KMS-11 (cell line): Measurements from ENCODE around the gene LTBR.
"Not testable (repeated sequence)": the region's sequence is repeated elsewhere in the genome, so short reads cannot be mapped to it uniquely, and the experiment has no call there.

Experiments
- H2AFZ ChIP-seq: fragments of 200-600 bp; sonication (generic); 2 replicates; pipeline ENCODE4 v1.6.1; 2016; ENCODE audit warnings: antibody characterized with exemption, mixed run types, low read depth
- H3K27ac ChIP-seq: fragments of 200-600 bp; sonication (generic); 2 replicates; pipeline ENCODE4 v1.6.1; 2016; ENCODE audit warnings: mild to moderate bottlenecking, mixed run types
- H3K27me3 ChIP-seq: fragments of 200-600 bp; sonication (generic); 2 replicates; pipeline ENCODE4 v1.6.1; 2017; ENCODE audit warnings: mild to moderate bottlenecking, low read depth, mixed run types, moderate library complexity; ENCODE audit not compliant: insufficient read depth
- H3K36me3 ChIP-seq: fragments of 200-600 bp; sonication (generic); 2 replicates; pipeline ENCODE4 v1.6.1; 2017; ENCODE audit warnings: mild to moderate bottlenecking, mixed run types; ENCODE audit not compliant: insufficient read depth
- H3K4me1 ChIP-seq: fragments of 200-600 bp; sonication (generic); 2 replicates; pipeline ENCODE4 v1.6.1; 2016; ENCODE audit warnings: mild to moderate bottlenecking, low read depth, mixed run types; ENCODE audit not compliant: poor library complexity, severe bottlenecking
- H3K4me2 ChIP-seq: fragments of 200-600 bp; sonication (generic); 2 replicates; pipeline ENCODE4 v1.7.0; 2016; ENCODE audit warnings: mild to moderate bottlenecking, mixed run types
- H3K4me3 ChIP-seq: fragments of 200-600 bp; sonication (generic); IDR thresholded peaks from 2 replicates; pipeline ENCODE4 v1.6.1; 2017; ENCODE audit warnings: low read depth, low read length, mixed read lengths; ENCODE audit not compliant: insufficient read depth
- H3K79me2 ChIP-seq: fragments of 200-600 bp; sonication (generic); 2 replicates; pipeline ENCODE4 v1.6.1; 2016; ENCODE audit warnings: low read depth, mixed run types; ENCODE audit not compliant: insufficient read depth
- H3K9ac ChIP-seq: fragments of 200-600 bp; sonication (generic); 2 replicates; pipeline ENCODE4 v1.6.1; 2016; ENCODE audit warnings: mild to moderate bottlenecking, mixed run types
- H4K20me1 ChIP-seq: fragments of 200-600 bp; sonication (generic); 2 replicates; pipeline ENCODE4 v1.6.1; 2016; ENCODE audit warnings: mild to moderate bottlenecking, mixed run types; ENCODE audit not compliant: insufficient read depth
- TF ChIP-seq, protein P1 (sequence below): fragments of 200-600 bp; sonication (generic); conservative IDR thresholded peaks from 2 replicates; pipeline ENCODE4 v1.6.1; 2017; ENCODE audit warnings: low read depth, mild to moderate bottlenecking, antibody characterized with exemption, low read length, moderate library complexity, mixed read lengths

LTBR gene

DNA sequence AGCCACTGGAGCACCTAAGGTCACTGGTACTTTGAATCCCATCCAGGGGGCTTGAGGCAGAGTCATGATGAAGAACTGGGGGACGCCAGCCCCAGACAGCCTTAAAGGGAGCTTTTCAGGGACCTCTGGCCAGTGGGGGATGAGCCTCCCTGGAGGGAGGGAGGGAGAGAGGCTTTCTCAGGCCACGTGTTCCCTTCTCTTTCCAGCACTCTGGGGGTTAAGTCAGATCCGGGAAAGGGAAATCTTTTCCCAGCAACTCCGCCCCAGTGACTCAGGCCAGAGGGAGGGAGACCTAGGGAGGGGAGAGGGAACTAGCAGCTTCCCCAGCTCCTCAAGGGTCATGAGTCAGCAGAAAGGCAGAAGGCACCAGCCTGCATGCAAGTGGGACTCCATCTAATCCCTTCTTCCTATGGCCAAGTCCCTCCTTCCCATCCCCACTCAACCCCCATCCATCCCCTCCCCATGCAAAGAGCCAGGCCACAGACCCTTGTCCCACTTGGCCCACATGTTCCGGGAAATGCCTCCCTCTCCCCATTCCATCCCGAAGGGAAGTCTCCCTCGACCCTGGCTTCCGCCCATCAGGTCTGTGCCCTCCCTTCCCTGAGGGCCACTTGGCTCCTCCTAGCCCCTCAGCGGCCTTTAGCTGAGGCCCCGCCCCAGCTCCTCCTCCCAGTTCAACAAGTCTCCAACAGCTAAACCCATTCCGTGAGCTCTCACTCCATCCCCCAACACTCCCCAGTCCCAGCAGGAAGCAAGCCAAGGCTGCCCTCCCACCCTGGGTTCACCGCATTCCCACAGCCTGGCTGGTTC lies 47.7 kb upstream of the LTBR start:
- H3K4me1 ChIP-seq = peaks cover 23% of the 10 kb centered on the region
- H3K9ac ChIP-seq = peak overlapping the region; percentile 42; the same call in 1 of the 2 replicates
- no peaks in the 10 kb centered on the region for H3K36me3 ChIP-seq
- H3K4me3 ChIP-seq = no peak overlapping the region
- H2AFZ ChIP-seq = no peak overlapping the region
- no peaks in the 10 kb centered on the region for H3K27me3 ChIP-seq
- H3K4me2 ChIP-seq = peak overlapping the region; percentile 29; the same call in 1 of the 2 replicates
- TF ChIP-seq, protein P1, sequence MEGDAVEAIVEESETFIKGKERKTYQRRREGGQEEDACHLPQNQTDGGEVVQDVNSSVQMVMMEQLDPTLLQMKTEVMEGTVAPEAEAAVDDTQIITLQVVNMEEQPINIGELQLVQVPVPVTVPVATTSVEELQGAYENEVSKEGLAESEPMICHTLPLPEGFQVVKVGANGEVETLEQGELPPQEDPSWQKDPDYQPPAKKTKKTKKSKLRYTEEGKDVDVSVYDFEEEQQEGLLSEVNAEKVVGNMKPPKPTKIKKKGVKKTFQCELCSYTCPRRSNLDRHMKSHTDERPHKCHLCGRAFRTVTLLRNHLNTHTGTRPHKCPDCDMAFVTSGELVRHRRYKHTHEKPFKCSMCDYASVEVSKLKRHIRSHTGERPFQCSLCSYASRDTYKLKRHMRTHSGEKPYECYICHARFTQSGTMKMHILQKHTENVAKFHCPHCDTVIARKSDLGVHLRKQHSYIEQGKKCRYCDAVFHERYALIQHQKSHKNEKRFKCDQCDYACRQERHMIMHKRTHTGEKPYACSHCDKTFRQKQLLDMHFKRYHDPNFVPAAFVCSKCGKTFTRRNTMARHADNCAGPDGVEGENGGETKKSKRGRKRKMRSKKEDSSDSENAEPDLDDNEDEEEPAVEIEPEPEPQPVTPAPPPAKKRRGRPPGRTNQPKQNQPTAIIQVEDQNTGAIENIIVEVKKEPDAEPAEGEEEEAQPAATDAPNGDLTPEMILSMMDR = no peak
- H3K79me2 ChIP-seq = no peaks in the 10 kb centered on the region
- peak overlapping the region; percentile 56 for H3K27ac ChIP-seq
- no peaks in the 10 kb centered on the region for H4K20me1 ChIP-seq

DNA sequence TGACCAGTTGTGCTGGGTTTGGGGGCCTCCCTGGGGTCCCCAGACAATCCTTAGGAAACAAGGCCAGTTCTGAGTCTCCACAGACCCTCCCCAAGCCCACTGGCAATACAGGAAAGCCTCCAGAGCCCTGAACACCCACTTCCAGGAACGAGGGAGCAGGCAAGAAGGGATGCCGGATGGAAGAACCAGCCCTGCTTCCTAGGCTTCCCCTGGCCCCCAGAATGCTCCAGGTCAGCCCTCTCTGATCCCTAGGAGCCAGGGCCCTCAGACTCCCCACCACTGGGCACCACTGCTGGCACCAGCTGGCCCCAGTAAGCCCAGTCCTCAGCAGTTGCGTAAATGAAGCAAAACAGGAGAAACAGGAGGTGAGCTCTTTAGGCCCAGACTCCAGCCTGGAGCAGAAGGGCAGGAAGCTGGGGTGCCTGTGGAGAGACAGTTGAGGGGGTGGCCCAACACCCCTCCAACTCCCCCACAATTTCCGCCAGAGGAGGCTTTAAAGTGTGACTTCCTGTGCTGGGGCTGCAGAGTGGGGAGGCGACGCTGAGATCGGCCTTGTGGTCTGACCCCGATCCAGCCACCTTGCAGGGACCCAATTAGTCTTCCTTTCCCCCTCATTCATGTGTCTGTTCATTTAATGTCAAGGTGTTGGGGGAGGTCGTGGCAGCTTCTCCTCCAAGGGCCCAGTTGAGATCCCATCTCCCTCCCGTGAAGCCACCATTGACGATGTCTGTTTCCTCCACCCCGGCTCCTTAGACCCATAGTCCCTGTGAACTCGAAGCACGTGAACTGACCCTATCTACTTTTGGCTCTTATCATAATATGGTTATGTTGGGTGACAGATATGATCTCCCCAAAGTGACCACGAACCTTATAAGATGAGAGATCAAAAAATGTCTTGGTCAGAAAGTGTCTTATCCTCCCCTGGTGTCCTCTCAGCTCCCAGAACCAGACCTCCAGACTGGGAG lies 46.8 kb upstream of the LTBR start:
- Histone ChIP-seq H4K20me1 (no peaks in the 10 kb centered on the region), H3K79me2 (no peaks in the 10 kb centered on the region; the same call in 1 of the 2 replicates)

DNA sequence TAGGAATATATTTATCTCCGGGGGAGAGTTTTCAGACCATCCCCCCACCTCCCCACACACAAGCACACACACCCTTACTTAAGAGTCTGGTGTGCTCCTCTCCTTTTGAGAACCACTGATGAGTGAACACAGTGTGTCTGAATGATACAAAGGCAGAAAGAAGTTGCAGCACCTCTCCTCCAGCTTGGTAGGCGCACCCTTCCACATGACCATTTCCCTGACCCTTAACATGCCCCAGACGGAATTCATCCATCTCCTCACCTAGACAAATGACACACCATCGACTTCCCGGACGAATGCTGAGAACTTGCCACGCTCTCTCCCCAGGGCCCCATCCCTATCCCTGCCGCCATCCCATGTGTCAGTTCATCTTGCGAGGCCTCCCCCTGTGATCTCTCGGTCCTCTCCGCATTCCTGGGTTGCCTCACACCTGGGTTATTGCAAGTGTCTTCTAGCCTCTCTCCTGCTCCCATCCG lies 46.0 kb upstream of the LTBR start:
- no peak overlapping the region for H2AFZ ChIP-seq
- peaks cover 32% of the 10 kb centered on the region for H3K4me1 ChIP-seq
- H3K9ac ChIP-seq = no peak overlapping the region
- H4K20me1 ChIP-seq = no peaks in the 10 kb centered on the region
- H3K36me3 ChIP-seq = no peaks in the 10 kb centered on the region
- H3K27ac ChIP-seq = no peak overlapping the region
- H3K4me2 ChIP-seq = no peak overlapping the region
- no peak overlapping the region for H3K4me3 ChIP-seq
- no peaks in the 10 kb centered on the region; the same call in 1 of the 2 replicates for H3K79me2 ChIP-seq
- TF ChIP-seq, protein P1 = no peak
- no peaks in the 10 kb centered on the region for H3K27me3 ChIP-seq

More for the DNA sequence above, 46.8 kb upstream of the LTBR start:
- Histone ChIP-seq H3K4me3 (no peak overlapping the region), H3K27ac (no peak overlapping the region), H2AFZ (no peak overlapping the region), H3K36me3 (no peaks in the 10 kb centered on the region), H3K9ac (no peak overlapping the region), H3K27me3 (no peaks in the 10 kb centered on the region), H3K4me1 (peaks cover 24% of the 10 kb centered on the region), H3K4me2 (no peak overlapping the region)
- TF ChIP-seq, protein P1 = no peak

DNA sequence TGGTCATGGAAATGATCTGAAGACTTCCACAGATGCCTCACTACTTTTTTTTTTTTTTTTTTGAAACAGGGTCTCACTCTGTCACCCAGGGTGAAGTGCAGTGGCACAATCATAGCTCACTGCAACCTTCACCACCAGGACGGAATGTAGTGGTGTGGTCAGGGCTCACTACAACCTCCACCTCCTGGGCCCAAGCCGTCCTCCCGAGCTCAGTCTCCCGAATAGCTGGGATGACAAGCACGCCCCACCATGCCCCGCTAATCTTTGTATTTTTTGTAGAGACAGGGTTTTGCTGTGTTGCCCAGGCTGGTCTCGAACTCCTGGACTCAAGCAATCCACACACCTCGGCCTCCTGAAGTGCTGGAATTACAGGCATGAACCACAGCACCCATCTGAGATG lies 45.4 kb upstream of the LTBR start:
- H2AFZ ChIP-seq, H3K4me3 ChIP-seq, H3K27ac ChIP-seq, H3K9ac ChIP-seq, H4K20me1 ChIP-seq, H3K27me3 ChIP-seq, H3K4me2 ChIP-seq, H3K79me2 ChIP-seq, H3K36me3 ChIP-seq: not testable (repeated sequence)
- peaks cover 37% of the 10 kb centered on the region for H3K4me1 ChIP-seq
